HUES48 (cell line): Measurements from ENCODE around the gene MYT1.
"Not testable (repeated sequence)": the region's sequence is repeated elsewhere in the genome, so short reads cannot be mapped to it uniquely, and the experiment has no call there.

ENCODE experiments used
- H3K27ac ChIP-seq: one replicate; pipeline ENCODE4 v1.7.0; 2013; ENCODE audit warnings: low read depth, low read length, inconsistent platforms
- H3K27me3 ChIP-seq: 2 replicates; pipeline ENCODE4 v1.6.1; 2013; ENCODE audit warnings: mild to moderate bottlenecking, low read length; ENCODE audit not compliant: control insufficient read depth, insufficient read depth
- H3K36me3 ChIP-seq: 2 replicates; pipeline ENCODE4 v1.6.1; 2013; ENCODE audit warnings: low read length; ENCODE audit not compliant: control insufficient read depth, insufficient read depth
- H3K4me1 ChIP-seq: 2 replicates; pipeline ENCODE4 v1.6.1; 2013; ENCODE audit warnings: mild to moderate bottlenecking, low read length; ENCODE audit not compliant: control insufficient read depth, insufficient read depth
- H3K4me3 ChIP-seq: 2 replicates; pipeline ENCODE4 v1.5.1; 2013; ENCODE audit warnings: mild to moderate bottlenecking, low read depth, low read length
- H3K9ac ChIP-seq: 2 replicates; pipeline ENCODE4 v1.6.1; 2013; ENCODE audit warnings: mild to moderate bottlenecking, low read depth, low read length, moderate library complexity
- H3K9me3 ChIP-seq: 2 replicates; pipeline ENCODE4 v1.6.1; 2013; ENCODE audit warnings: low read length; ENCODE audit not compliant: control insufficient read depth, insufficient read depth

MYT1 gene

GRCh38 chr20:64164123-64164836, at the start of gene MYT1:
Gene MYT1 (plus strand): TSS chr20:64164452. CDS start chr20:64198862, 34,410 bp downstream.
- no peaks in the 10 kb centered on the region for H3K9me3 ChIP-seq
- peaks cover 42% of the 10 kb centered on the region for H3K4me1 ChIP-seq
- no peak within 1 kb of the TSS for H3K9ac ChIP-seq
- no peak within 1 kb of the TSS for H3K4me3 ChIP-seq
- no peaks in the 10 kb centered on the region for H3K36me3 ChIP-seq
- H3K27ac ChIP-seq: no peak within 1 kb of the TSS
- peaks cover 37% of the 10 kb centered on the region for H3K27me3 ChIP-seq

GRCh38 chr20:64115171-64115911, 48.9 kb upstream of the MYT1 start:
- Histone ChIP-seq H3K4me3 (no peak overlapping the region), H3K27me3 (no peaks in the 10 kb centered on the region), H3K27ac (no peak overlapping the region), H3K36me3 (no peaks in the 10 kb centered on the region), H3K9ac (no peak overlapping the region), H3K4me1 (no peaks in the 10 kb centered on the region), H3K9me3 (peaks cover 6% of the 10 kb centered on the region; the same call in 1 of the 2 replicates)

- Histone ChIP-seq H3K27ac (no peak overlapping the region), H3K4me1 (no peaks in the 10 kb centered on the region), H3K4me3 (no peak overlapping the region), H3K36me3 (no peaks in the 10 kb centered on the region), H3K9me3 (peaks cover 8% of the 10 kb centered on the region; the same call in 1 of the 2 replicates), H3K27me3 (no peaks in the 10 kb centered on the region), H3K9ac (no peak overlapping the region)
Measured at GRCh38 chr20:64116016-64116415, 48.2 kb upstream of the MYT1 start.

GRCh38 chr20:64116541-64117431, 47.5 kb upstream of the MYT1 start:
- H3K27me3 ChIP-seq: no peaks in the 10 kb centered on the region
- peaks cover 15% of the 10 kb centered on the region; the same call in 1 of the 2 replicates for H3K9me3 ChIP-seq
- H3K27ac ChIP-seq: no peak overlapping the region
- H3K9ac ChIP-seq: no peak overlapping the region
- H3K4me3 ChIP-seq: no peak overlapping the region
- H3K36me3 ChIP-seq: no peaks in the 10 kb centered on the region
- no peaks in the 10 kb centered on the region for H3K4me1 ChIP-seq

- H3K36me3 ChIP-seq, H3K4me1 ChIP-seq, H3K9ac ChIP-seq, H3K27ac ChIP-seq, H3K4me3 ChIP-seq, H3K27me3 ChIP-seq: not testable (repeated sequence)
- peaks cover 15% of the 10 kb centered on the region; the same call in 1 of the 2 replicates for H3K9me3 ChIP-seq
Measured at GRCh38 chr20:64117432-64117777, 46.8 kb upstream of the MYT1 start.

- Histone ChIP-seq H3K36me3 (no peaks in the 10 kb centered on the region), H3K9me3 (peaks cover 15% of the 10 kb centered on the region; the same call in 1 of the 2 replicates), H3K4me1 (no peaks in the 10 kb centered on the region), H3K4me3 (no peak overlapping the region), H3K27ac (no peak overlapping the region), H3K27me3 (no peaks in the 10 kb centered on the region), H3K9ac (no peak overlapping the region)
Measured at GRCh38 chr20:64119301-64119680, 45.0 kb upstream of the MYT1 start.

- no peaks in the 10 kb centered on the region for H3K36me3 ChIP-seq
- no peak overlapping the region for H3K9ac ChIP-seq
- peaks cover 18% of the 10 kb centered on the region; the same call in 1 of the 2 replicates for H3K9me3 ChIP-seq
- no peaks in the 10 kb centered on the region for H3K4me1 ChIP-seq
- no peak overlapping the region for H3K4me3 ChIP-seq
- H3K27me3 ChIP-seq: no peaks in the 10 kb centered on the region
- H3K27ac ChIP-seq: no peak overlapping the region
Measured at GRCh38 chr20:64119681-64120341, 44.4 kb upstream of the MYT1 start.

GRCh38 chr20:64121586-64121985, 42.7 kb upstream of the MYT1 start:
- no peaks in the 10 kb centered on the region for H3K27me3 ChIP-seq
- H3K27ac ChIP-seq: no peak overlapping the region
- H3K9ac ChIP-seq: no peak overlapping the region
- H3K4me1 ChIP-seq: no peaks in the 10 kb centered on the region
- no peak overlapping the region for H3K4me3 ChIP-seq
- H3K36me3 ChIP-seq: no peaks in the 10 kb centered on the region
- H3K9me3 ChIP-seq: peaks cover 18% of the 10 kb centered on the region; the same call in 1 of the 2 replicates

GRCh38 chr20:64122927-64123326, 41.3 kb upstream of the MYT1 start:
- not testable (repeated sequence) for H3K36me3 ChIP-seq, H3K9ac ChIP-seq, H3K4me1 ChIP-seq, H3K4me3 ChIP-seq, H3K27me3 ChIP-seq, H3K27ac ChIP-seq
- peaks cover 18% of the 10 kb centered on the region; the same call in 1 of the 2 replicates for H3K9me3 ChIP-seq

GRCh38 chr20:64123517-64123916, 40.7 kb upstream of the MYT1 start:
- not testable (repeated sequence) for H3K9ac ChIP-seq, H3K4me3 ChIP-seq, H3K4me1 ChIP-seq, H3K27me3 ChIP-seq, H3K36me3 ChIP-seq, H3K27ac ChIP-seq
- peaks cover 18% of the 10 kb centered on the region; the same call in 1 of the 2 replicates for H3K9me3 ChIP-seq
